Neuronal stem cell (in vitro differentiated cells): ENCODE data around the gene VAC14.
A peak's percentile ranks its signal among the peaks of the same experiment; 100 is the strongest.

ENCODE experiments used
- DNase-seq: peaks from one replicate; pipeline ENCODE4 v3.0.0-alpha.2; 2013; ENCODE audit warnings: low spot score
- H2AFZ ChIP-seq: one replicate; pipeline ENCODE4 v1.6.1; 2013; ENCODE audit warnings: mild to moderate bottlenecking, low read length, inconsistent platforms
- H2AK5ac ChIP-seq: 2 replicates; pipeline ENCODE4 v1.6.1; 2013; ENCODE audit warnings: low read depth, mild to moderate bottlenecking, inconsistent platforms, low read length, moderate library complexity, mixed read lengths
- H2BK120ac ChIP-seq: 2 replicates; pipeline ENCODE4 v1.6.1; 2013; ENCODE audit warnings: low read depth, mild to moderate bottlenecking, inconsistent platforms, low read length, moderate library complexity, mixed read lengths
- H2BK12ac ChIP-seq: one replicate; pipeline ENCODE4 v1.6.1; 2013; ENCODE audit warnings: low read length, inconsistent platforms
- H2BK15ac ChIP-seq: 2 replicates; pipeline ENCODE4 v1.6.1; 2013; ENCODE audit warnings: mild to moderate bottlenecking, low read length, inconsistent platforms, mixed read lengths
- H2BK5ac ChIP-seq: one replicate; pipeline ENCODE4 v1.6.1; 2013; ENCODE audit warnings: inconsistent platforms, mild to moderate bottlenecking, low read length, moderate library complexity
- H3K14ac ChIP-seq: one replicate; pipeline ENCODE4 v1.6.1; 2013; ENCODE audit warnings: low read length, inconsistent platforms
- H3K18ac ChIP-seq: 2 replicates; pipeline ENCODE4 v1.6.1; 2013; ENCODE audit warnings: low read length, inconsistent platforms
- H3K23ac ChIP-seq: 2 replicates; pipeline ENCODE4 v1.6.1; 2013; ENCODE audit warnings: low read depth, mild to moderate bottlenecking, mixed read lengths, low read length, inconsistent platforms; ENCODE audit not compliant: poor library complexity
- H3K27ac ChIP-seq: replicated peaks from 3 replicates; pipeline ENCODE4 v1.5.1; 2013; ENCODE audit warnings: low read length, inconsistent platforms
- H3K27me3 ChIP-seq, 3 experiments: 2 replicates each; pipeline ENCODE4 v1.6.1; 2013; ENCODE audit warnings: low read length in 3 of 3, mild to moderate bottlenecking in 2 of 3, inconsistent platforms in 1 of 3, low read depth in 1 of 3, mixed read lengths in 1 of 3, moderate library complexity in 1 of 3; ENCODE audit not compliant: control insufficient read depth in 3 of 3, insufficient read depth in 3 of 3
- H3K36me3 ChIP-seq, 2 donors: replicated peaks in 1 of 2; 2 replicates each; pipeline ENCODE4 v1.6.1; 2013; ENCODE audit warnings: low read length in 2 of 2; ENCODE audit not compliant: control insufficient read depth in 2 of 2, insufficient read depth in 2 of 2
- H3K4ac ChIP-seq: 2 replicates; pipeline ENCODE4 v1.6.1; 2013; ENCODE audit warnings: inconsistent platforms, mild to moderate bottlenecking, low read length, moderate library complexity
- H3K4me1 ChIP-seq, 2 donors: 1 replicate in 1 of 2; 2 replicates in 1 of 2; pipeline ENCODE4 v1.6.1; 2013; ENCODE audit warnings: low read length in 2 of 2, low read depth in 1 of 2; ENCODE audit not compliant: control insufficient read depth in 2 of 2, insufficient read depth in 1 of 2
- H3K4me2 ChIP-seq: one replicate; pipeline ENCODE4 v1.6.1; 2013; ENCODE audit warnings: mild to moderate bottlenecking, low read length, inconsistent platforms; ENCODE audit not compliant: insufficient read depth, poor library complexity, severe bottlenecking
- H3K4me3 ChIP-seq, 2 donors: 2 replicates each; pipeline ENCODE4 v1.5.1; 2013; ENCODE audit warnings: low read length in 2 of 2, mild to moderate bottlenecking in 2 of 2, inconsistent platforms in 1 of 2, moderate library complexity in 1 of 2
- H3K79me1 ChIP-seq: one replicate; pipeline ENCODE4 v1.6.1; 2013; ENCODE audit warnings: low read depth, mild to moderate bottlenecking, inconsistent platforms, low read length, moderate library complexity
- H3K9ac ChIP-seq: one replicate; pipeline ENCODE4 v1.6.1; 2013; ENCODE audit warnings: mild to moderate bottlenecking, low read depth, low read length, inconsistent platforms; ENCODE audit not compliant: poor library complexity
- H3K9me3 ChIP-seq, 2 donors: replicated peaks in 1 of 2; 2 replicates each; pipeline versions ENCODE3 to v1.6.1; 2013; ENCODE audit warnings: low read length in 2 of 2, mild to moderate bottlenecking in 2 of 2, inconsistent platforms in 1 of 2, low read depth in 1 of 2, mixed read lengths in 1 of 2, moderate library complexity in 1 of 2; ENCODE audit not compliant: control insufficient read depth in 2 of 2, insufficient read depth in 1 of 2
- H4K8ac ChIP-seq: one replicate; pipeline ENCODE4 v1.6.1; 2013; ENCODE audit warnings: low read depth, mild to moderate bottlenecking, inconsistent platforms, low read length, moderate library complexity
- H4K91ac ChIP-seq: one replicate; pipeline ENCODE4 v1.6.1; 2013; ENCODE audit warnings: low read length, low read depth, mild to moderate bottlenecking, inconsistent platforms; ENCODE audit not compliant: poor library complexity
- WGBS, 2 donors: extraction: QIAGEN DNeasy Blood & Tissue Kit; methylation state at CpG; one replicate each; pipeline ENCODE4 v1.1.7; 2013; ENCODE audit warnings: missing lambda C conversion rate in 2 of 2, mixed read lengths in 1 of 2; ENCODE audit not compliant: insufficient read length in 2 of 2, insufficient replicate concordance in 1 of 2; ENCODE audit errors: extremely low coverage in 2 of 2; 5-methylcytosine and 5-hydroxymethylcytosine counted together

VAC14 gene

GRCh38 chr16:70790815-70791214 lies 10.1 kb downstream of the VAC14 start:
- H3K27ac ChIP-seq: no peak overlapping the region
- no CpG with 5 or more reads among the region's 8 CpGs for WGBS, 2 donors
- H3K23ac ChIP-seq: no peak overlapping the region

GRCh38 chr16:70789595-70790447 lies 11.1 kb downstream of the VAC14 start:
- no peaks in the 10 kb centered on the region for H3K27me3 ChIP-seq
- no peak overlapping the region for H3K27ac ChIP-seq
- H2BK12ac ChIP-seq: no peak overlapping the region
- H2BK120ac ChIP-seq: no peak overlapping the region
- WGBS, 2 donors: no CpG with 5 or more reads among the region's 16 CpGs
- H3K79me1 ChIP-seq: peaks cover 10% of the 10 kb centered on the region
- no peak overlapping the region for H3K18ac ChIP-seq
- no peak overlapping the region for H4K91ac ChIP-seq
- H3K36me3 ChIP-seq: peaks cover 9 to 25% of the 10 kb centered on the region in 2 donors
- no peak for DNase-seq
- H2BK5ac ChIP-seq: no peak overlapping the region
- H2BK15ac ChIP-seq: no peak overlapping the region
- no peak overlapping the region for H3K23ac ChIP-seq
- no peaks in the 10 kb centered on the region for H3K9me3 ChIP-seq
- no peak overlapping the region for H2AK5ac ChIP-seq
- H3K4me2 ChIP-seq: no peak overlapping the region
- peak overlapping the region; percentile 2 for H3K9ac ChIP-seq
- H3K4ac ChIP-seq: no peak overlapping the region
- peaks cover 4 to 11% of the 10 kb centered on the region in 2 donors for H3K4me1 ChIP-seq
- no peak overlapping the region for H2AFZ ChIP-seq
- H3K4me3 ChIP-seq: no peak overlapping the region
- no peak overlapping the region for H3K14ac ChIP-seq
- no peak overlapping the region for H4K8ac ChIP-seq

More at GRCh38 chr16:70790815-70791214, 10.1 kb downstream of the VAC14 start:
- Histone ChIP-seq H3K14ac (no peak overlapping the region), H3K79me1 (peaks cover 10% of the 10 kb centered on the region), H4K91ac (no peak overlapping the region), H4K8ac (no peak overlapping the region), H2AFZ (no peak overlapping the region), H2BK5ac (no peak overlapping the region), H3K36me3 (peaks cover 5 to 15% of the 10 kb centered on the region in 2 donors), H3K4ac (no peak overlapping the region), H2BK15ac (no peak overlapping the region), H2BK12ac (no peak overlapping the region), H3K9ac (peak overlapping the region; percentile 2), H2BK120ac (no peak overlapping the region), H3K4me2 (no peak overlapping the region), H3K18ac (no peak overlapping the region), H3K4me3 (no peak overlapping the region), H2AK5ac (no peak overlapping the region), H3K4me1 (peaks cover 4 to 11% of the 10 kb centered on the region in 2 donors), H3K27me3 (no peaks in the 10 kb centered on the region), H3K9me3 (no peaks in the 10 kb centered on the region)
- DNase-seq: no peak

- peaks cover 16 to 34% of the 10 kb centered on the region in 2 donors for H3K36me3 ChIP-seq
- no peak overlapping the region for H2AFZ ChIP-seq
- no peak overlapping the region for H3K27ac ChIP-seq
- no peak overlapping the region for H2BK5ac ChIP-seq
- H2BK120ac ChIP-seq: no peak overlapping the region
- no peak overlapping the region for H3K4me3 ChIP-seq
- no peak overlapping the region for H3K18ac ChIP-seq
- no peaks in the 10 kb centered on the region for H3K9me3 ChIP-seq
- peaks cover 10% of the 10 kb centered on the region for H3K79me1 ChIP-seq
- WGBS, 2 donors: no CpG with 5 or more reads among the region's 18 CpGs
- H2BK15ac ChIP-seq: no peak overlapping the region
- H4K91ac ChIP-seq: no peak overlapping the region
- H3K4ac ChIP-seq: no peak overlapping the region
- H2BK12ac ChIP-seq: no peak overlapping the region
- peaks cover 4 to 11% of the 10 kb centered on the region in 2 donors for H3K4me1 ChIP-seq
- no peak for DNase-seq
- no peak overlapping the region for H2AK5ac ChIP-seq
- H4K8ac ChIP-seq: no peak overlapping the region
- no peaks in the 10 kb centered on the region for H3K27me3 ChIP-seq
- H3K4me2 ChIP-seq: no peak overlapping the region
- H3K9ac ChIP-seq: no peak overlapping the region
- H3K23ac ChIP-seq: peak overlapping the region; percentile 61
- no peak overlapping the region for H3K14ac ChIP-seq
Observed at GRCh38 chr16:70788668-70789594, 12.0 kb downstream of the VAC14 start.
